ENCODE measurements around the gene ZBED4. TPM values are rescaled to one million over a fixed set of nuclear protein-coding genes. Genes with fewer than 3 reads are reported as not detected.
A peak's percentile ranks its signal among the peaks of the same experiment; 100 is the strongest.

ZBED4 gene
- total RNA-seq, 1 experiment from 2014 or later: 23.0 TPM

- H3K27me3 ChIP-seq (ENCODE audit: insufficient read depth, low read length): no peaks in the 10 kb centered on the region
- no peak overlapping the region for H3K56ac ChIP-seq (ENCODE audit: insufficient read length, low read depth, low read length)
- H3K27ac Mint-ChIP-seq: 0 out of 7 replicates have a peak overlapping the region, but pooled peaks of 1 of the 3 experiments have one; percentile 55
- H2BK20ac ChIP-seq (ENCODE audit: low read depth, low read length, poor library complexity, severe bottlenecking): no peak overlapping the region
- H3K27ac ChIP-seq (ENCODE audit: insufficient read length, low read depth, low read length): no peak overlapping the region
- H2BK15ac ChIP-seq (ENCODE audit: low read depth, low read length): no peak overlapping the region
- H4K20me1 ChIP-seq (ENCODE audit: control insufficient read depth, insufficient read depth, insufficient read length): no peaks in the 10 kb centered on the region
- peaks cover 3 to 8% of the 10 kb centered on the region in 2 experiments; a peak in 3 of 4 replicates for H3K4me1 Mint-ChIP-seq
- H3K9ac ChIP-seq (ENCODE audit: extremely low read depth, insufficient read length, low read length): no peak overlapping the region
- H2AFZ ChIP-seq (ENCODE audit: low read length): no peak overlapping the region
- no peak overlapping the region for H2BK120ac ChIP-seq (ENCODE audit: low read depth, low read length, poor library complexity, severe bottlenecking)
- H3K27me3 Mint-ChIP-seq (ENCODE audit: low read depth): peaks cover 2% of the 10 kb centered on the region; the same call in 1 of the 2 replicates
- no peak overlapping the region for H3T11ph ChIP-seq (ENCODE audit: low read length)
- no peak overlapping the region for H3K18ac ChIP-seq (ENCODE audit: insufficient read length, low read depth, low read length)
- H2AK5ac ChIP-seq (ENCODE audit: insufficient read length, low read length): no peak overlapping the region
- H3K23me2 ChIP-seq (ENCODE audit: insufficient read length, low read depth, low read length, poor library complexity, severe bottlenecking): peaks cover 4% of the 10 kb centered on the region
- peak; percentile 36; the same call in 2 of the 3 replicates for TF ChIP-seq CTCF (conservative IDR thresholded peaks at IDR 0.05)
- no peak overlapping the region for H4K91ac ChIP-seq (ENCODE audit: insufficient read length, low read depth, low read length)
- H4K5ac ChIP-seq (ENCODE audit: insufficient read length, low read depth, low read length): no peak overlapping the region
- H3K14ac ChIP-seq (ENCODE audit: insufficient read depth, low read length): no peak overlapping the region
- peaks cover 0 to 29% (median 11%) of the 10 kb centered on the region in 3 experiments; a peak in 6 of 7 replicates for H3K36me3 Mint-ChIP-seq (ENCODE audit: insufficient read depth in 1 of 3, low read depth in 3 of 3)
- no peaks in the 10 kb centered on the region for H3K4me1 ChIP-seq (ENCODE audit: insufficient read depth, low read length)
- no peak overlapping the region for H2BK5ac ChIP-seq (ENCODE audit: insufficient read length, low read length)
- H3K23ac ChIP-seq (ENCODE audit: insufficient read length, low read depth, low read length): no peak overlapping the region
- H4K8ac ChIP-seq (replicated peaks; ENCODE audit: insufficient read length, low read depth, low read length): no peak overlapping the region
- no peaks in the 10 kb centered on the region for H3K79me2 ChIP-seq (ENCODE audit: insufficient read depth, low read length)
- H2BK12ac ChIP-seq (ENCODE audit: insufficient read length, low read depth, low read length): no peak overlapping the region
- no peak overlapping the region for H3K4ac ChIP-seq (ENCODE audit: low read depth, low read length)
- H3K9me3 ChIP-seq (ENCODE audit: control insufficient read depth, low read depth, low read length): no peaks in the 10 kb centered on the region
- no peak for DNase-seq
- H3K4me3 Mint-ChIP-seq: no peak overlapping the region
- no CpG with 5 or more reads among the region's 16 CpGs for WGBS (ENCODE audit: extremely low coverage, insufficient read length, low lambda C conversion rate)
- no peaks in the 10 kb centered on the region for H3K79me1 ChIP-seq (ENCODE audit: insufficient read depth, low read depth, low read length, poor library complexity, severe bottlenecking)
- no peaks in the 10 kb centered on the region for H3K9me3 Mint-ChIP-seq
- H3K4me2 ChIP-seq (ENCODE audit: insufficient read depth, insufficient read length, low read length): no peak overlapping the region
Observed at GRCh38 chr22:49923445-49923844, 69.8 kb downstream of the ZBED4 start.

Data from H9 (cell line).